Caco-2 (cell line): ENCODE results near the gene LCLAT1. TPM values are rescaled to one million over a fixed set of nuclear protein-coding genes. Genes with fewer than 3 reads are reported as not detected.
A peak's percentile ranks its signal among the peaks of the same experiment; 100 is the strongest.
"Not testable (repeated sequence)": the region's sequence is repeated elsewhere in the genome, so short reads cannot be mapped to it uniquely, and the experiment has no call there.

Experiments
- BruUV-seq: library from RNA; stranded (reverse); fragments of 400-500 nt; replicated peaks from 2 replicates; lab custom pipeline; 2021; lab: Mats Ljungman, UMichigan
- CTCF ChIA-PET: fragments of 300-600 bp; sonication (Branson Sonifier 250); formaldehyde crosslinking; loops from one replicate; lab custom pipeline; 2022; ENCODE audit warnings: antibody characterized with exemption; lab: Charles Lee
- POLR2A ChIA-PET: fragments of 300-600 bp; sonication (Branson Sonifier 250); formaldehyde crosslinking; loops from one replicate; lab custom pipeline; 2022; ENCODE audit warnings: antibody characterized with exemption; lab: Charles Lee
- DNase-seq, 2 experiments: peaks; one replicate each; pipeline versions ENCODE4 v3.0.0 to v3.0.0-alpha.2; 2020 to 2022
- H3K27me3 ChIP-seq: replicated peaks from 2 replicates; pipeline ENCODE4 v1.6.0; 2011; ENCODE audit warnings: low read length; ENCODE audit not compliant: control insufficient read depth, insufficient read depth
- H3K36me3 ChIP-seq: 2 replicates; pipeline ENCODE4 v1.5.1; 2011; ENCODE audit warnings: low read length; ENCODE audit not compliant: control insufficient read depth, insufficient read depth
- H3K4me1 ChIP-seq: fragments of 250-450 bp; sonication (Bioruptor Pico); 2 replicates; pipeline ENCODE4 v1.5.1; 2020; ENCODE audit warnings: mild to moderate bottlenecking
- H3K4me3 ChIP-seq: 2 replicates; pipeline ENCODE4 v1.5.1; 2011; ENCODE audit warnings: low read depth, mild to moderate bottlenecking, control low read depth, low read length
- H3K9me3 ChIP-seq: fragments of 250-450 bp; sonication (Bioruptor Pico); 2 replicates; pipeline ENCODE4 v1.5.1; 2020; ENCODE audit warnings: mild to moderate bottlenecking, moderate library complexity
- H3K27ac Mint-ChIP-seq: one replicate; pipeline ENCODE4 v1.8.0; 2022; ENCODE audit warnings: mixed read lengths; ENCODE audit not compliant: unreplicated experiment
- H3K27me3 Mint-ChIP-seq: one replicate; pipeline ENCODE4 v1.8.0; 2022; ENCODE audit warnings: mixed read lengths; ENCODE audit not compliant: insufficient read depth, unreplicated experiment
- H3K36me3 Mint-ChIP-seq: one replicate; pipeline ENCODE4 v1.8.0; 2022; ENCODE audit warnings: mild to moderate bottlenecking, mixed read lengths; ENCODE audit not compliant: insufficient read depth, unreplicated experiment
- H3K4me1 Mint-ChIP-seq: one replicate; pipeline ENCODE4 v1.8.0; 2022; ENCODE audit warnings: low read depth, mixed read lengths; ENCODE audit not compliant: unreplicated experiment
- H3K4me3 Mint-ChIP-seq: one replicate; pipeline ENCODE4 v1.8.0; 2022; ENCODE audit warnings: mild to moderate bottlenecking, moderate library complexity, mixed read lengths; ENCODE audit not compliant: unreplicated experiment
- H3K9me3 Mint-ChIP-seq: one replicate; pipeline ENCODE4 v1.8.0; 2022; ENCODE audit warnings: mixed read lengths; ENCODE audit not compliant: unreplicated experiment
- CTCF ChIP-seq, 2 experiments: fragments of 200-600 bp in 1 of 2; IDR thresholded peaks; 1 replicate in 1 of 2; 2 replicates in 1 of 2; pipeline versions ENCODE4 v1.5.1 to v1.8.0; 2011 to 2022; ENCODE audit warnings: antibody characterized with exemption in 1 of 2, control low read depth in 1 of 2, inconsistent platforms in 1 of 2, low read depth in 1 of 2, low read length in 1 of 2, mild to moderate bottlenecking in 1 of 2, moderate library complexity in 1 of 2; ENCODE audit not compliant: insufficient read depth in 1 of 2, severe bottlenecking in 1 of 2, unreplicated experiment in 1 of 2
- intact Hi-C: fragments of 100-400 bp; cut with micrococcal nuclease; formaldehyde crosslinking; loops from one replicate; pipeline ENCODE4 v1.10.0; 2022; ENCODE audit not compliant: unreplicated experiment
- total RNA-seq: library from RNA; stranded (reverse); gene quantifications from 2 replicates; pipeline ENCODE4 v1.2.3, GENCODE V29; 2022

The LCLAT1 gene
- total RNA-seq, 1 experiment from 2014 or later, result 52.2 TPM

DNA sequence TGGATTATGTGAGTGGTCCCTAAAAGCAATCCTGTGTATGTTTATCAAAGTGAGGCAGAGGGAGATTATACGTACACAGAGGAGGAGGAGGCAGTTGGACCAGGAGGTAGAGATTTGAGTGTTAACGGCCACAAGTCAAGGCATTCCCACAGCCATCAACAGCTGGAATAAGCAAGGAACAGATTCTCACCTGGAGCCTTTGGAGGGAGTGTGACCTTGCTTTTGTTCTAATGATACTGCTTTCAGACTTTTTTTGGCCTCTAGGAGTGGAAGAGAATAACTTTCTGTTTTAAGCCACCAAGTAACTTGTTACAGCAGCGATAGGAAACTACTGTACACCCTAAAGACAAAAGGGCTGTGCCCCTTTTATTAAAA, 18.1 kb downstream of the LCLAT1 start:
- DNase-seq, result no peak
- Histone ChIP-seq H3K27me3 (no peaks in the 10 kb centered on the region), H3K4me3 (no peak overlapping the region), H3K36me3 (peaks cover 2% of the 10 kb centered on the region; the same call in 1 of the 2 replicates), H3K4me1 (peaks cover 4% of the 10 kb centered on the region; the same call in 1 of the 2 replicates), H3K9me3 (no peaks in the 10 kb centered on the region)
- POLR2A ChIA-PET, result no interaction called here
- CTCF ChIA-PET, result no interaction called here
- no peaks in the 10 kb centered on the region for H3K27me3 Mint-ChIP-seq
- H3K4me1 Mint-ChIP-seq, result peaks cover 18% of the 10 kb centered on the region
- no peak for TF ChIP-seq CTCF (IDR thresholded peaks at IDR 0.05; ENCODE audit: insufficient read depth in 1 of 2, low read depth in 1 of 2, low read length in 1 of 2, severe bottlenecking in 1 of 2, unreplicated experiment in 1 of 2)
- BruUV-seq, result no TSS peak
- intact Hi-C loops, result no loop called here
- H3K9me3 Mint-ChIP-seq, result peaks cover 10% of the 10 kb centered on the region
- peak overlapping the region; percentile 23 for H3K27ac Mint-ChIP-seq
- no peak overlapping the region for H3K4me3 Mint-ChIP-seq
- H3K36me3 Mint-ChIP-seq, result peaks cover 11% of the 10 kb centered on the region

DNA sequence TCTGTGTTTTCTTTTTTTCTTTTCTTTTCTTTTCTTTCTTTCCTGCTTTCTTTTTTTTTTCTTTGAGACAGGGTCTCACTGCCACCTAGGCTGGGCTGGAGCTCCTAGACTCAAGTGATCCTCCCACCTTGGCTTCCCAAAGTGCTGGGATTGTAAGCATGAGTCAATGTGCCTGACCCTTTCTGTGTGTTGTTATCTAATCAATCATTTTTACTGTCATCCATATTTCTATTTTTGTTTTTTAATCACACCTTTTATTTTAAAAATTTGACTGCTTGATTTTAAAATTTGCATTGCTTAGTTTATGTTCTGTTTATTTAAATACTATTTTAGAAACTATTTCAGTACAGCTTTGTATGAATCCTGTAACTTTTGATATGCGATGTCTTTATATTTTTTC, 19.2 kb downstream of the LCLAT1 start:
- Mint-ChIP-seq H3K36me3 (peaks cover 9% of the 10 kb centered on the region), H3K9me3 (peaks cover 10% of the 10 kb centered on the region), H3K27ac (no peak overlapping the region), H3K27me3 (no peaks in the 10 kb centered on the region), H3K4me1 (peaks cover 13% of the 10 kb centered on the region), H3K4me3 (no peak overlapping the region)
- ChIA-PET CTCF (no interaction called here), POLR2A (no interaction called here)
- Histone ChIP-seq H3K4me1 (peaks cover 9% of the 10 kb centered on the region; the same call in 1 of the 2 replicates), H3K4me3 (no peak overlapping the region), H3K27me3 (no peaks in the 10 kb centered on the region), H3K9me3 (no peaks in the 10 kb centered on the region), H3K36me3 (no peaks in the 10 kb centered on the region)
- no TSS peak for BruUV-seq
- DNase-seq, result no peak
- TF ChIP-seq CTCF (IDR thresholded peaks at IDR 0.05; ENCODE audit: insufficient read depth in 1 of 2, low read depth in 1 of 2, low read length in 1 of 2, severe bottlenecking in 1 of 2, unreplicated experiment in 1 of 2), result no peak
- intact Hi-C loops, result no loop called here

DNA sequence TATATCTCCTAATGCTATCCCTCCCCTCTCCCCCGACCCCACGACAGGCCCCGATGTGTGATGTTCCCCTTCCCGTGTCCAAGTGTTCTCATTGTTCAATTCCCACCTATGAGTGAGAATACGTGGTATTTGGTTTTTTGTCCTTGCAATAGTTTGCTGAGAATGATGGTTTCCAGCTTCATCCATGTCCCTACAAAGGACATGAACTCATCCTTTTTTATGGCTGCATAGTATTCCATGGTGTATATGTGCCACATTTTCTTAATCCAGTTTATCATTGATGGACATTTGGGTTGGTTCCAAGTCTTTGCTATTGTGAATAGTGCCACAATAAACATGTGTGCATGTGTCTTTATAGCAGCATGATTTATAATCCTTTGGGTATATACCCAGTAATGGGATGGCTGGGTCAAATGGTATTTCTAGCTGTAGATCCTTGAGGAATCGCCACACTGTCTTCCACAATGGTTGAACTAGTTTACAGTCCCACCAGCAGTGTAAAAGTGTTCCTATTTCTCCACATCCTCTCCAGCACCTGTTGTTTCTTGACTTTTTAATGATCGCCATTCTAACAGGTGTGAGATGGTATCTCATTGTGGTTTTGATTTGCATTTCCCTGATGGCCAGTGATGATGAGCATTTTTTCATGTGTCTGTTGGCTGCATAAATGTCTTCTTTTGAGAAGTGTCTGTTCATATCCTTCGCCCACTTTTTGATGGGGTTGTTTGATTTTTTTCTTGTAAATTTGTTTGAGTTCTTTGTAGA, 20.2 kb downstream of the LCLAT1 start:
- H3K4me3 ChIP-seq, H3K9me3 Mint-ChIP-seq, H3K4me3 Mint-ChIP-seq, H3K27me3 Mint-ChIP-seq, CTCF ChIA-PET, H3K4me1 ChIP-seq, POLR2A ChIA-PET, H3K9me3 ChIP-seq, H3K36me3 ChIP-seq, intact Hi-C loops, DNase-seq, H3K27me3 ChIP-seq, BruUV-seq, H3K27ac Mint-ChIP-seq: not testable (repeated sequence)
- Mint-ChIP-seq H3K4me1 (peaks cover 13% of the 10 kb centered on the region), H3K36me3 (peaks cover 11% of the 10 kb centered on the region)
